Measurements from ENCODE around the gene TLR8.
"Not testable (repeated sequence)": the region's sequence is repeated elsewhere in the genome, so short reads cannot be mapped to it uniquely, and the experiment has no call there.

Gene TLR8

DNA sequence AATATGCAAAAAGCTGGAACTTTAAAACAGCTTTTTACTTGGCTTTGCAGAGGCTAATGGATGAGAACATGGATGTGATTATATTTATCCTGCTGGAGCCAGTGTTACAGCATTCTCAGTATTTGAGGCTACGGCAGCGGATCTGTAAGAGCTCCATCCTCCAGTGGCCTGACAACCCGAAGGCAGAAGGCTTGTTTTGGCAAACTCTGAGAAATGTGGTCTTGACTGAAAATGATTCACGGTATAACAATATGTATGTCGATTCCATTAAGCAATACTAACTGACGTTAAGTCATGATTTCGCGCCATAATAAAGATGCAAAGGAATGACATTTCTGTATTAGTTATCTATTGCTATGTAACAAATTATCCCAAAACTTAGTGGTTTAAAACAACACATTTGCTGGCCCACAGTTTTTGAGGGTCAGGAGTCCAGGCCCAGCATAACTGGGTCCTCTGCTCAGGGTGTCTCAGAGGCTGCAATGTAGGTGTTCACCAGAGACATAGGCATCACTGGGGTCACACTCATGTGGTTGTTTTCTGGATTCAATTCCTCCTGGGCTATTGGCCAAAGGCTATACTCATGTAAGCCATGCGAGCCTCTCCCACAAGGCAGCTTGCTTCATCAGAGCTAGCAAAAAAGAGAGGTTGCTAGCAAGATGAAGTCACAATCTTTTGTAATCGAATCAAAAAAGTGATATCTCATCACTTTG is 15.6 kb downstream of the TLR8 start:
- no peak overlapping the region for H3K9ac ChIP-seq (ENCODE audit: insufficient read length)
- TF ChIP-seq FOXP2 (optimal IDR thresholded peaks at IDR 0.05; ENCODE audit: control extremely low read depth, extremely low read length, insufficient read depth) (no peak), EZH2 (IDR thresholded peaks at IDR 0.05) (no peak), POLR2AphosphoS5 (IDR thresholded peaks at IDR 0.05; ENCODE audit: borderline replicate concordance, low read depth, low read length) (no peak)

DNA sequence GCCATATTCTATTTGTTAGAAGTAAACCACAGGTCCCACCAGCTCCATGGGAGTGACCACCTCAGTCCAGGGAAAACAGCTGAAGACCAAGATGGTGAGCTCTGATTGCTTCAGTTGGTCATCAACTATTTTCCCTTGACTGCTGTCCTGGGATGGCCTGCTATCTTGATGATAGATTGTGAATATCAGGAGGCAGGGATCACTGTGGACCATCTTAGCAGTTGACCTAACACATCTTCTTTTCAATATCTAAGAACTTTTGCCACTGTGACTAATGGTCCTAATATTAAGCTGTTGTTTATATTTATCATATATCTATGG is 16.1 kb downstream of the TLR8 start:
- TF ChIP-seq EZH2 (IDR thresholded peaks at IDR 0.05), result no peak
- no peak for TF ChIP-seq FOXP2 (optimal IDR thresholded peaks at IDR 0.05; ENCODE audit: control extremely low read depth, extremely low read length, insufficient read depth)
- TF ChIP-seq POLR2AphosphoS5 (IDR thresholded peaks at IDR 0.05; ENCODE audit: borderline replicate concordance, low read depth, low read length), result no peak
- Histone ChIP-seq H3K9me3 (ENCODE audit: low read depth, low read length) (no peaks in the 10 kb centered on the region), H3K9ac (ENCODE audit: insufficient read length) (no peak overlapping the region), H3K36me3 (ENCODE audit: insufficient read depth, low read length) (no peaks in the 10 kb centered on the region), H3K4me3 (no peak overlapping the region), H3K27ac (no peak overlapping the region)
- DNase-seq (ENCODE audit: low read depth, low spot score), result no peak

More for the DNA sequence above, 15.6 kb downstream of the TLR8 start:
- H3K4me3 ChIP-seq, result no peak overlapping the region
- H3K36me3 ChIP-seq (ENCODE audit: insufficient read depth, low read length), result no peaks in the 10 kb centered on the region
- DNase-seq (ENCODE audit: low read depth, low spot score), result no peak
- no peak overlapping the region for H3K27ac ChIP-seq
- H3K9me3 ChIP-seq (ENCODE audit: low read depth, low read length), result no peaks in the 10 kb centered on the region

- H3K36me3 ChIP-seq (ENCODE audit: insufficient read depth, low read length), result no peaks in the 10 kb centered on the region
- H3K9me3 ChIP-seq (ENCODE audit: low read depth, low read length), result no peaks in the 10 kb centered on the region
- no peak for TF ChIP-seq FOXP2 (optimal IDR thresholded peaks at IDR 0.05; ENCODE audit: control extremely low read depth, extremely low read length, insufficient read depth)
- TF ChIP-seq POLR2AphosphoS5 (IDR thresholded peaks at IDR 0.05; ENCODE audit: borderline replicate concordance, low read depth, low read length), result no peak
- no peak for TF ChIP-seq EZH2 (IDR thresholded peaks at IDR 0.05)
- H3K27ac ChIP-seq, result no peak overlapping the region
- no peak overlapping the region for H3K4me3 ChIP-seq
- H3K9ac ChIP-seq (ENCODE audit: insufficient read length), result no peak overlapping the region
- no peak for DNase-seq (ENCODE audit: low read depth, low spot score)
These were observed 23.3 kb downstream of the TLR8 start for GRCh38 chrX:12929701-12930100.

DNA sequence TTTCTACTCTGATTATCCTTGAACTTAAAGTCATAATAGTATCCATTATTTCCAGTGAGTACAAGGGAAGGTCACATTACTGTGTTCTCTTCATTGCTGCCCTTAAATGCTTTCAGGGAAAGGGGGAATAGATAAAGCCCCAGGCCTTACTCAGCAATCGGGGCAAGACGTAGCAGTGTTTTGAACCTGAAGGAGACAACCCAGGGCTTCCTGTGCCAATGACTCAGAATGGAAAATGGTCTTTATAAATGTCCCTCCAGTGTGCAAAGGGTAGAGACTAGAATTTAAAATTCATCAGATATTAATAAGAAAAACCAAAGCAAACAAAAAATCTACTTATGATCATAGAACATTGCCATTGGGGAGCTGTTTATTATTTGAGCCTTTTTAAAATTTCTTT is 23.7 kb downstream of the TLR8 start:
- no peak for DNase-seq (ENCODE audit: low read depth, low spot score)
- Histone ChIP-seq H3K27ac (no peak overlapping the region), H3K9me3 (ENCODE audit: low read depth, low read length) (no peaks in the 10 kb centered on the region), H3K9ac (ENCODE audit: insufficient read length) (no peak overlapping the region), H3K4me3 (no peak overlapping the region), H3K36me3 (ENCODE audit: insufficient read depth, low read length) (no peaks in the 10 kb centered on the region)
- no peak for TF ChIP-seq EZH2 (IDR thresholded peaks at IDR 0.05)
- no peak for TF ChIP-seq FOXP2 (optimal IDR thresholded peaks at IDR 0.05; ENCODE audit: control extremely low read depth, extremely low read length, insufficient read depth)
- TF ChIP-seq POLR2AphosphoS5 (IDR thresholded peaks at IDR 0.05; ENCODE audit: borderline replicate concordance, low read depth, low read length), result no peak

- no peak for TF ChIP-seq EZH2 (IDR thresholded peaks at IDR 0.05)
- TF ChIP-seq FOXP2 (optimal IDR thresholded peaks at IDR 0.05; ENCODE audit: control extremely low read depth, extremely low read length, insufficient read depth), result no peak
- no peak for TF ChIP-seq POLR2AphosphoS5 (IDR thresholded peaks at IDR 0.05; ENCODE audit: borderline replicate concordance, low read depth, low read length)
- no peak for DNase-seq (ENCODE audit: low read depth, low spot score)
- H3K9ac ChIP-seq (ENCODE audit: insufficient read length), result no peak overlapping the region
- no peaks in the 10 kb centered on the region for H3K9me3 ChIP-seq (ENCODE audit: low read depth, low read length)
- H3K27ac ChIP-seq, result no peak overlapping the region
- H3K4me3 ChIP-seq, result no peak overlapping the region
- no peaks in the 10 kb centered on the region for H3K36me3 ChIP-seq (ENCODE audit: insufficient read depth, low read length)
These were observed 25.8 kb downstream of the TLR8 start for GRCh38 chrX:12932244-12932643.

- Histone ChIP-seq H3K9me3 (ENCODE audit: low read depth, low read length) (no peaks in the 10 kb centered on the region), H3K9ac (ENCODE audit: insufficient read length) (no peak overlapping the region), H3K4me3 (no peak overlapping the region), H3K27ac (no peak overlapping the region), H3K36me3 (ENCODE audit: insufficient read depth, low read length) (no peaks in the 10 kb centered on the region)
- no peak for DNase-seq (ENCODE audit: low read depth, low spot score)
- TF ChIP-seq POLR2AphosphoS5 (IDR thresholded peaks at IDR 0.05; ENCODE audit: borderline replicate concordance, low read depth, low read length) (no peak), FOXP2 (optimal IDR thresholded peaks at IDR 0.05; ENCODE audit: control extremely low read depth, extremely low read length, insufficient read depth) (no peak), EZH2 (IDR thresholded peaks at IDR 0.05) (no peak)
These were observed 28.4 kb downstream of the TLR8 start for GRCh38 chrX:12934850-12935249.

GRCh38 chrX:12936947-12937346 is 30.5 kb downstream of the TLR8 start:
- Histone ChIP-seq H3K4me3 (no peak overlapping the region), H3K36me3 (ENCODE audit: insufficient read depth, low read length) (no peaks in the 10 kb centered on the region), H3K27ac (no peak overlapping the region), H3K9me3 (ENCODE audit: low read depth, low read length) (no peaks in the 10 kb centered on the region), H3K9ac (ENCODE audit: insufficient read length) (no peak overlapping the region)
- TF ChIP-seq EZH2 (IDR thresholded peaks at IDR 0.05) (no peak), POLR2AphosphoS5 (IDR thresholded peaks at IDR 0.05; ENCODE audit: borderline replicate concordance, low read depth, low read length) (no peak), FOXP2 (optimal IDR thresholded peaks at IDR 0.05; ENCODE audit: control extremely low read depth, extremely low read length, insufficient read depth) (no peak)
- no peak for DNase-seq (ENCODE audit: low read depth, low spot score)

- H3K4me3 ChIP-seq; H3K9ac ChIP-seq (ENCODE audit: insufficient read length); H3K9me3 ChIP-seq (ENCODE audit: low read depth, low read length); H3K36me3 ChIP-seq (ENCODE audit: insufficient read depth, low read length); H3K27ac ChIP-seq; DNase-seq (ENCODE audit: low read depth, low spot score): not testable (repeated sequence)
These were observed 34.1 kb downstream of the TLR8 start for GRCh38 chrX:12940471-12940870.

GRCh38 chrX:12943592-12943991 is 37.2 kb downstream of the TLR8 start:
- not testable (repeated sequence) for H3K36me3 ChIP-seq (ENCODE audit: insufficient read depth, low read length); DNase-seq (ENCODE audit: low read depth, low spot score)

DNA sequence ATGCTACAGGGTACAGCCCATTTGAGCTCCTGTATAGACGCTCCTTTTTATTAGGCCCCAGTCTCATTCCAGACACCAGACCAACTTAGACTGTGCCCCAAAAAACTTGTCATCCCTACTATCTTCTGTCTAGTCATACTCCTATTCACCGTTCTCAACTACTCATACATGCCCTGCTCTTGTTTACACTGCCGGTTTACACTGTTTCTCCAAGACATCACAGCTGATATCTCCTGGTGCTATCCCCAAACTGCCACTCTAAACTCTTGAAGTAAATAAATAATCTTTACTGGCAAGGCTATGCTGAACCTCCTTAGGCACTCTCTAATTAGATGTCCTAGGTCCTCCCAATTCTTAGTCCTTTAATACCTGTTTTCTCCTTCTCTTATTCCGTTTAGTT is 38.0 kb downstream of the TLR8 start:
- not testable (repeated sequence) for H3K9me3 ChIP-seq (ENCODE audit: low read depth, low read length); DNase-seq (ENCODE audit: low read depth, low spot score); H3K4me3 ChIP-seq; H3K27ac ChIP-seq; H3K36me3 ChIP-seq (ENCODE audit: insufficient read depth, low read length); H3K9ac ChIP-seq (ENCODE audit: insufficient read length)

More at GRCh38 chrX:12943592-12943991, 37.2 kb downstream of the TLR8 start:
- not testable (repeated sequence) for H3K9ac ChIP-seq (ENCODE audit: insufficient read length); H3K4me3 ChIP-seq; H3K27ac ChIP-seq; H3K9me3 ChIP-seq (ENCODE audit: low read depth, low read length)
